ENCODE results near the gene SH3RF1. TPM values are rescaled to one million over a fixed set of nuclear protein-coding genes. Genes with fewer than 3 reads are reported as not detected.

SH3RF1 gene
- total RNA-seq, 2 donors from 2014 or later: 17.1 to 17.4 TPM

- Histone ChIP-seq H3K36me3 (replicated peaks in 1 of 2; ENCODE audit: insufficient read depth in 1 of 2, low read depth in 2 of 2) (no peaks in the 10 kb centered on the region), H3K9me3 (no peaks in the 10 kb centered on the region), H3K4me3 (no peak overlapping the region), H3K27ac (peak overlapping the region in 1 of 4 donors; percentile 52), H3K27me3 (no peaks in the 10 kb centered on the region), H3K4me1 (peaks cover 58% of the 10 kb centered on the region)
- no peak for TF ChIP-seq POLR2A (IDR thresholded peaks at IDR 0.05)
- no peak for TF ChIP-seq CTCF (IDR thresholded peaks at IDR 0.05)
- intact Hi-C loops (cut with DNase I): no loop called here
- no peak for ATAC-seq
- DNase-seq: no peak
- 51 to 57% methylated on average over 4 of the region's 4 CpGs for WGBS, 2 donors
Measured at GRCh38 chr4:169266081-169266480, 4.7 kb downstream of the SH3RF1 start.

DNA sequence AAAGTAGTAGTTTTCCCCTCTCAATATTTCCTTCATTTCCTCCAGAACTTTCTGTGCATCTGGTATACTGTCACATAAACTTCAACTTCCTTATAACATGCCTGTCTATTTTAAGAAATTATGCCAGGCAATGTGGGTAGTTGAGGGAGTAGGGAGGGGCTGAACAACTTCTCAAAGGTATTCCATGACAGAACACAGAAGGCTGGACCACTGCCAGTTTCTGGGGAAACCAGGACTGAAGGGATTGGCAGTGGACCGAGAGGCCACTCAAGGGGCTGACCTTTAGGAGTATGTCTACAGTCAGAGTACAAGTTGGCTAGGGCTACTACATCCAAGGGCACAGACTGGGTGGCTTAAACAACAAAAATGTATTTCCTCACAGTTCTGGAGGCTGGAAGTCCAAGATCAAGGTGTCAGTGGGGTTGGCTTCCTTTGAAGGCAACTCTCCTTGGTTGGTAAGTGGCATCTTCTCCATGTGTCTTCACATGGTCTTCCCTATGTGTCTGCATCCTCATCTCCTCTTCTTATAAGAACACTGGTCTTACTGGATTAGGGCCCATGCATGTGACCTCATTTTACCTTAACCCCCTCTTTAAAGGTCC, 6.9 kb downstream of the SH3RF1 start:
- 56 to 77% methylated on average over 1 of the region's 1 CpG for WGBS, 2 donors
- peak; percentile 33 for ATAC-seq

GRCh38 chr4:169260217-169260866, 10.4 kb downstream of the SH3RF1 start:
- H3K36me3 ChIP-seq (replicated peaks in 1 of 2; ENCODE audit: insufficient read depth in 1 of 2, low read depth in 2 of 2): no peaks in the 10 kb centered on the region
- H3K4me1 ChIP-seq: peaks cover 68% of the 10 kb centered on the region
- no peak overlapping the region for H3K4me3 ChIP-seq
- no peaks in the 10 kb centered on the region for H3K27me3 ChIP-seq
- intact Hi-C loops (cut with DNase I): no loop called here
- 60% methylated on average over 6 of the region's 6 CpGs for WGBS, 2 donors
- DNase-seq (no peak), ATAC-seq (no peak)
- H3K27ac ChIP-seq: no peak overlapping the region
- TF ChIP-seq CTCF (IDR thresholded peaks at IDR 0.05) (no peak), POLR2A (IDR thresholded peaks at IDR 0.05) (no peak)
- no peaks in the 10 kb centered on the region for H3K9me3 ChIP-seq

More for the DNA sequence above, 6.9 kb downstream of the SH3RF1 start:
- TF ChIP-seq POLR2A (IDR thresholded peaks at IDR 0.05) (no peak), CTCF (IDR thresholded peaks at IDR 0.05) (no peak)
- no peak overlapping the region for H3K4me3 ChIP-seq
- H3K27me3 ChIP-seq: no peaks in the 10 kb centered on the region
- no peaks in the 10 kb centered on the region for H3K36me3 ChIP-seq (replicated peaks in 1 of 2; ENCODE audit: insufficient read depth in 1 of 2, low read depth in 2 of 2)
- intact Hi-C loops (cut with DNase I): no loop called here
- peak; percentile 26 to 54 (median 30) for DNase-seq
- peak overlapping the region in 1 of 4 donors; percentile 20 for H3K27ac ChIP-seq
- H3K9me3 ChIP-seq: no peaks in the 10 kb centered on the region
- peaks cover 65% of the 10 kb centered on the region for H3K4me1 ChIP-seq

GRCh38 chr4:169259271-169259670, 11.5 kb downstream of the SH3RF1 start:
- H3K36me3 ChIP-seq (replicated peaks in 1 of 2; ENCODE audit: insufficient read depth in 1 of 2, low read depth in 2 of 2): no peaks in the 10 kb centered on the region
- H3K4me1 ChIP-seq: peaks cover 65% of the 10 kb centered on the region
- ATAC-seq: no peak
- H3K4me3 ChIP-seq: no peak overlapping the region
- no peaks in the 10 kb centered on the region for H3K9me3 ChIP-seq
- no peak overlapping the region for H3K27ac ChIP-seq
- intact Hi-C loops (cut with DNase I): no loop called here
- no peak for DNase-seq
- WGBS, 2 donors: 87 to 90% methylated on average over 6 of the region's 6 CpGs
- H3K27me3 ChIP-seq: no peaks in the 10 kb centered on the region
- TF ChIP-seq POLR2A (IDR thresholded peaks at IDR 0.05) (no peak), CTCF (IDR thresholded peaks at IDR 0.05) (no peak)

- no peak for DNase-seq
- no peak overlapping the region for H3K4me3 ChIP-seq
- no peaks in the 10 kb centered on the region for H3K9me3 ChIP-seq
- TF ChIP-seq CTCF (IDR thresholded peaks at IDR 0.05) (no peak), POLR2A (IDR thresholded peaks at IDR 0.05) (no peak)
- H3K4me1 ChIP-seq: peaks cover 66% of the 10 kb centered on the region
- intact Hi-C loops (cut with DNase I): no loop called here
- no peaks in the 10 kb centered on the region for H3K36me3 ChIP-seq (replicated peaks in 1 of 2; ENCODE audit: insufficient read depth in 1 of 2, low read depth in 2 of 2)
- 47 to 52% methylated on average over 1 of the region's 1 CpG for WGBS, 2 donors
- H3K27ac ChIP-seq: peak overlapping the region in 1 of 4 donors; percentile 17
- no peak for ATAC-seq
- H3K27me3 ChIP-seq: no peaks in the 10 kb centered on the region
Measured at GRCh38 chr4:169258141-169258540, 12.6 kb downstream of the SH3RF1 start.

All from body of pancreas (tissue), 4 donors.